GM23338 (cell line): ENCODE measurements around the gene RUNX3. TPM values are rescaled to one million over a fixed set of nuclear protein-coding genes. Genes with fewer than 3 reads are reported as not detected.

ENCODE experiments used
- ATAC-seq: fragments of 200-7000 bp; cut with Tn5 transposase; 3 replicates; pipeline ENCODE4 v1.9.1; 2020
- DNase-seq: peaks from one replicate; pipeline ENCODE4 v3.0.0-alpha.2; 2015; ENCODE audit warnings: low spot score
- H2AFZ ChIP-seq: fragments of 200-600 bp; sonication (generic); 2 replicates; pipeline ENCODE4 v1.8.0; 2016; ENCODE audit warnings: antibody characterized with exemption, mild to moderate bottlenecking, moderate library complexity
- H3F3A ChIP-seq: fragments of 200-600 bp; sonication (generic); replicated peaks from 2 replicates; pipeline ENCODE4 v1.8.0; 2017; ENCODE audit warnings: antibody characterized with exemption, mixed run types, low read depth
- H3K27ac ChIP-seq: fragments of 200-600 bp; sonication (generic); 2 replicates; pipeline ENCODE4 v1.6.1; 2016; ENCODE audit warnings: low read depth
- H3K27me3 ChIP-seq: fragments of 200-600 bp; sonication (generic); 2 replicates; pipeline ENCODE4 v1.8.0; 2016; ENCODE audit warnings: mild to moderate bottlenecking, mixed run types, moderate library complexity; ENCODE audit not compliant: insufficient read depth
- H3K36me3 ChIP-seq: fragments of 200-600 bp; sonication (generic); 2 replicates; pipeline ENCODE4 v1.8.0; 2016; ENCODE audit warnings: mild to moderate bottlenecking; ENCODE audit not compliant: insufficient read depth
- H3K4me1 ChIP-seq: fragments of 200-600 bp; sonication (generic); 2 replicates; pipeline ENCODE4 v1.8.0; 2016; ENCODE audit warnings: mild to moderate bottlenecking, moderate library complexity; ENCODE audit not compliant: insufficient read depth
- H3K4me2 ChIP-seq: fragments of 200-600 bp; sonication (generic); 2 replicates; pipeline ENCODE4 v1.7.1; 2017; ENCODE audit warnings: mixed run types
- H3K4me3 ChIP-seq: fragments of 200-600 bp; sonication (generic); 2 replicates; pipeline ENCODE4 v1.6.1; 2016; ENCODE audit warnings: mixed run types
- H3K79me2 ChIP-seq: fragments of 200-600 bp; sonication (generic); replicated peaks from 2 replicates; pipeline ENCODE4 v1.8.0; 2017; ENCODE audit warnings: mild to moderate bottlenecking; ENCODE audit not compliant: insufficient read depth
- H3K9me2 ChIP-seq: fragments of 200-600 bp; sonication (generic); 2 replicates; pipeline ENCODE4 v1.8.0; 2017; ENCODE audit not compliant: insufficient read depth
- H4K20me1 ChIP-seq: fragments of 200-600 bp; sonication (generic); replicated peaks from 2 replicates; pipeline ENCODE4 v1.8.0; 2017; ENCODE audit warnings: mild to moderate bottlenecking; ENCODE audit not compliant: insufficient read depth
- H3K27ac Mint-ChIP-seq: 2 replicates; pipeline ENCODE4 v1.8.0; 2020; ENCODE audit warnings: inconsistent platforms, mild to moderate bottlenecking, moderate library complexity, mixed read lengths
- H3K27me3 Mint-ChIP-seq: 3 replicates; pipeline ENCODE4 v1.8.0; 2022; ENCODE audit warnings: low read depth, mild to moderate bottlenecking, moderate library complexity, mixed read lengths, inconsistent platforms; ENCODE audit not compliant: insufficient read depth, poor library complexity
- H3K36me3 Mint-ChIP-seq: 3 replicates; pipeline ENCODE4 v1.8.0; 2021; ENCODE audit warnings: low read depth, mild to moderate bottlenecking, inconsistent platforms, moderate library complexity, mixed read lengths
- H3K4me1 Mint-ChIP-seq: 3 replicates; pipeline ENCODE4 v1.8.0; 2020; ENCODE audit warnings: mild to moderate bottlenecking, inconsistent platforms, mixed read lengths
- H3K4me3 Mint-ChIP-seq: 3 replicates; pipeline ENCODE4 v1.8.0; 2021; ENCODE audit warnings: moderate library complexity, mild to moderate bottlenecking, inconsistent platforms, mixed read lengths
- H3K9me3 Mint-ChIP-seq: 3 replicates; pipeline ENCODE4 v1.8.0; 2020; ENCODE audit warnings: moderate library complexity, mild to moderate bottlenecking, inconsistent platforms, mixed read lengths
- CREB1 ChIP-seq: fragments of 250-450 bp; sonication (Bioruptor Pico); IDR thresholded peaks from 2 replicates; pipeline ENCODE4 v1.5.0; 2020; ENCODE audit warnings: low read depth, mild to moderate bottlenecking, moderate library complexity
- CTCF ChIP-seq, 2 experiments: fragments of 200-600 bp in 1 of 2; sonication (generic) in 1 of 2; conservative IDR thresholded peaks; 2 replicates each; pipeline versions ENCODE4 v1.5.1 to v1.6.1; 2016 to 2017; ENCODE audit warnings: antibody characterized with exemption in 2 of 2, low read depth in 2 of 2, mild to moderate bottlenecking in 2 of 2, moderate library complexity in 1 of 2
- ETS1 ChIP-seq: IDR thresholded peaks from 2 replicates; pipeline ENCODE4 v1.6.1; 2016; ENCODE audit warnings: antibody characterized with exemption
- EZH2phosphoT487 ChIP-seq: fragments of 200-600 bp; sonication (generic); IDR thresholded peaks from one replicate; pipeline ENCODE4 v1.8.1; 2018; ENCODE audit warnings: antibody characterized with exemption; ENCODE audit not compliant: unreplicated experiment
- POLR2AphosphoS5 ChIP-seq: IDR thresholded peaks from 2 replicates; pipeline ENCODE4 v1.6.1; 2016; ENCODE audit warnings: antibody characterized with exemption, low read depth
- STAT1 ChIP-seq: IDR thresholded peaks from one replicate; pipeline ENCODE4 v1.6.1; 2016; ENCODE audit warnings: antibody characterized with exemption; ENCODE audit not compliant: unreplicated experiment
- ZNF331 ChIP-seq: fragments of 250-450 bp; sonication (Bioruptor Pico); IDR thresholded peaks from 2 replicates; pipeline ENCODE4 v1.5.0; 2020; ENCODE audit warnings: low read depth, mild to moderate bottlenecking, moderate library complexity
- ZNF462 ChIP-seq: fragments of 250-450 bp; sonication (Bioruptor Pico); IDR thresholded peaks from 2 replicates; pipeline ENCODE4 v1.5.0; 2020; ENCODE audit warnings: mild to moderate bottlenecking, moderate library complexity
- polyA plus RNA-seq: library from polyadenylated mRNA; unstranded; fragments of >200 nt; fragmentation: Nextera tagmentation; extraction: Ambion mirVana; gene quantifications from 2 replicates; pipeline ENCODE4 v1.2.1, GENCODE V29; 2016
- total RNA-seq: library from RNA; depleted of rRNA; stranded (reverse); fragments of >200 nt; shearing (Covaris generic); gene quantifications from 2 replicates; pipeline ENCODE4 v1.2.3, GENCODE V29; 2014

Gene RUNX3
- total and polyA plus RNA-seq, 2 experiments from 2014 or later: 0.23 to 0.73 TPM

- TF ChIP-seq ETS1 (no peak), STAT1 (no peak), CREB1 (CRISPR knock-in tag) (no peak), EZH2phosphoT487 (no peak), CTCF (conservative IDR thresholded peaks at IDR 0.05; ENCODE audit: low read depth in 2 of 2) (no peak)
Observed at GRCh38 chr1:24867084-24867870, 62.8 kb downstream of the RUNX3 start (continued).

- Histone ChIP-seq H4K20me1 (no peaks in the 10 kb centered on the region), H2AFZ (no peak overlapping the region), H3K27me3 (no peaks in the 10 kb centered on the region), H3F3A (no peaks in the 10 kb centered on the region), H3K9me2 (no peaks in the 10 kb centered on the region), H3K36me3 (no peaks in the 10 kb centered on the region), H3K4me1 (0 out of 2 replicates have a peak, but pooled peaks cover 9% of the 10 kb centered on the region), H3K4me3 (no peak overlapping the region), H3K79me2 (no peaks in the 10 kb centered on the region), H3K27ac (no peak overlapping the region), H3K4me2 (no peak overlapping the region)
- DNase-seq (no peak), ATAC-seq (no peak)
- no peak overlapping the region for H3K27ac Mint-ChIP-seq
- H3K9me3 Mint-ChIP-seq: no peaks in the 10 kb centered on the region
- no peak overlapping the region for H3K4me3 Mint-ChIP-seq
- H3K36me3 Mint-ChIP-seq: no peaks in the 10 kb centered on the region
- TF ChIP-seq ZNF462 (no peak), ZNF331 (no peak), POLR2AphosphoS5 (no peak)
- peaks cover 17% of the 10 kb centered on the region for H3K4me1 Mint-ChIP-seq
- H3K27me3 Mint-ChIP-seq: peaks cover 19% of the 10 kb centered on the region
Observed at GRCh38 chr1:24866211-24867083, 63.6 kb downstream of the RUNX3 start.
